Posterior cingulate gyrus (tissue), 11 donors: Measurements from ENCODE around the gene SPAG8.

Experiments
- DNase-seq, 10 donors: peaks; one replicate each; pipeline versions ENCODE4 v3.0.0 to v3.0.0-alpha.2; 2020 to 2021; ENCODE audit warnings: mixed read lengths in 3 of 10
- intact Hi-C: fragments of 100-400 bp; cut with DNase I; formaldehyde crosslinking; loops from one replicate; pipeline ENCODE4 v1.15.1; 2023

SPAG8 gene

DNA sequence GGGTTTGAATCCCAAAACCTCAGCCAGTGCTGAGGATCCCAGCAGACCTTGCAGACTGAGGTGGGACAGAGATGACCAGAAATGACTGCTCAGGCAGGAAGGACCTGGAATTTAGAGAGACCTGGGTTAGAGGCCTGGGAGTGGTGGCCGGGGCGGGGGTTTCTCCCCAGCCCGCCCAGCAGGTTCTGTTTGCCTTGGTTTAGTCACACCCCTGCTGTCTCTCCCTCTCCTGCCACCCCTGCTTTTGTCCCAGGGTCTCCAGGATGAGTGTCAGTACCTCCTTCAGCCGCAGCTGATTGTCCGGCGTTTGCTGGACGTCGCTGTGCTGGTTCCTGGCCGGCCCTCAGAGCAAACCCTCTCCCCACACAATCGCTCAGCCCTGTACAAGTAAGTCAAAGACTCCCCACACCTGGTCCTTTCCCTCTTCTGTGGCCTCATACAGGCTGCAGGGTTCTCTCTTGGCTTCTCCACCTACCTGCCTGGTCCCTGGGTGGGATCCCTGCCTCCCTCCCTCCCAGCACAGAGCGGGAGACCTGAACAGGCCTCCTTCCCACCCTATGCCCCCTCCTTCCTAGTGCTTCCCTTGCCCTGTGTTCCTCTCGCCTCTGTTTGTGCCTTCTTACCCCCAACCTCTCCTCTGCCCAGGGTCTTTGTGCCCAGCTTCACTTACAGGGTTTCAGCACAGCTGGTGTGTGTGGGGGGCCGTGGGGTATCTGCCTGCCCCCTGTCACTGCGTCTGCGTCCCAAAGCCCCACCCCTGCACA is 29.0 kb upstream of the SPAG8 start:
- DNase-seq: no peak
- intact Hi-C loops: no loop called here

DNA sequence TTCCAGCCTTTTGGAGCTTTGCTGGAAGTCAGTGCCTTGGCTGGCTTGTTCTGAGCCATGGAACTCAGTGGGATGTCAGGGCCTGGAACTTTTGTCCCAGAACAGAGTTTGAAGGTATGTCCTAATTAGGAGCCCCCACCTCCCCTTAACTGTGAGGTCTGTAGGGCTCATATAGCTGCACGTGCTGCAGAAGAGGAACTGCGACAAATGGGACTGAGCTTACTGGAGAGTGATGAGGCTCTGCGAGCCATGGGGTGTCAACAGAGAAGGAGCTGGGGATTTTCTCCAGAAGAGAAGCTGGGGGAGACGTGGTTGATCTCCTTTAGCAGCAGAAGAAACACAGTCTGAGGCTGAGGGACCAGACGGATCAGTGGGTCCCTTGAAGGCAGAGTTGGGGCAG is 27.9 kb upstream of the SPAG8 start:
- DNase-seq: no peak
- intact Hi-C loops: no loop called here

DNA sequence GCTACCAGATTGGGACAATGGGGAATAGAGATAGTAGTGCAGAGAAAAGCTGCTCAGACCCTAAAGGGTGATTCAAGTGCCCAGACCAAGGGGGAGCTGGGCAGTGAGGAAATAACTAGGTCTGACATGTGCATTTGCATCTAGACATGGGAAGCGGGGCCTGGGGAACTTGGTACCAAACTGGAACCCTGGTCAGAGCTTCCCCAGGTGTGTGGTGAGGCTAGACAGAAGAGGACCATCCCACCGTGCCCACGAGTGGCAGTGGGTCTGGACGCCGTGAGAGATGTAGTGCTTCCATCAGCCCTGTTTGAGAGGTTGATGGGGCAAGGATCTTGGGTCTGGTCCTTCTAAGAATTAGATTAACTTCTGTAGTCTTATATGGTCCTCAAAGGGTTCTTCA is 24.5 kb upstream of the SPAG8 start:
- intact Hi-C loops: no loop called here
- DNase-seq: no peak

DNA sequence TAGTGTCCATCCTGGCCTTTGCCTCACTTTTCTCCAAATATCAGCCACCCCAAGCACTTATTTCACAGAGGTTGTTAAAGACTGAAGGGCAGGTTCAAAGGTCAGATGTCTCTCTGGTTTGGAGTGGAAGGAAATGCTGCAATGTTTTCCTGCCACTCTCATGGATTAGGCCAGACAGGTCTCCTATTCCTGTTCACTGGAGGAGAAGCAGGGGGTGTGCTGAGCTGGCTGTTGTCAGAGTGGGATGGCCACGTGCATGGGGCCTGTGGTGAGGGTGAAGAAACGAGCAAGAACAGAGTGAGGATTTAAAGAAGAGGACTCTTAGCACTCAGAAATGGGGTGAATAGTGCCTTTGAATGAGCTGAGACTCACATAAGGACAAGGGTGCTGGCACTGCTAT is 23.7 kb upstream of the SPAG8 start:
- intact Hi-C loops: no loop called here
- no peak for DNase-seq

DNA sequence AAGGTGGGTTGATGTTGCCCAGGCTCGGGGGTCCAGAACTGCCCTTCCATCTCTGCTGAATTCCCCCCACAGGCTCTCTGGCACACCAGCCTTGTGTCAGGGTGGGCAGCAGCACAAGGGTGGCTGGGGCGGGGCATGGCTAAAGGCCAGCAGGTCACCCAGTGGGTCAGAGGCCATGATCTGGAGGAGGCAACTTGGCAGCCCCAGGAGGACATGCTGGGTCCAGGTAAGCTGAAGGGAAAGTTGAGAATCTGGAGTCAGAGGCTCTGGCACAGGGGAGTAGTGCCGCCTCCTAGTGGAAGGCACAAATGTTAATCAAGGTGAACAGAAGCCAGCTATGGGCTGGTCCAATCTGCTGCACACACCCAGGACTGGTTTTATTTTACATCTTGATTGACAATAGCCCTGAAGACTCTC is 23.2 kb upstream of the SPAG8 start:
- no peak for DNase-seq
- intact Hi-C loops: no loop called here

DNA sequence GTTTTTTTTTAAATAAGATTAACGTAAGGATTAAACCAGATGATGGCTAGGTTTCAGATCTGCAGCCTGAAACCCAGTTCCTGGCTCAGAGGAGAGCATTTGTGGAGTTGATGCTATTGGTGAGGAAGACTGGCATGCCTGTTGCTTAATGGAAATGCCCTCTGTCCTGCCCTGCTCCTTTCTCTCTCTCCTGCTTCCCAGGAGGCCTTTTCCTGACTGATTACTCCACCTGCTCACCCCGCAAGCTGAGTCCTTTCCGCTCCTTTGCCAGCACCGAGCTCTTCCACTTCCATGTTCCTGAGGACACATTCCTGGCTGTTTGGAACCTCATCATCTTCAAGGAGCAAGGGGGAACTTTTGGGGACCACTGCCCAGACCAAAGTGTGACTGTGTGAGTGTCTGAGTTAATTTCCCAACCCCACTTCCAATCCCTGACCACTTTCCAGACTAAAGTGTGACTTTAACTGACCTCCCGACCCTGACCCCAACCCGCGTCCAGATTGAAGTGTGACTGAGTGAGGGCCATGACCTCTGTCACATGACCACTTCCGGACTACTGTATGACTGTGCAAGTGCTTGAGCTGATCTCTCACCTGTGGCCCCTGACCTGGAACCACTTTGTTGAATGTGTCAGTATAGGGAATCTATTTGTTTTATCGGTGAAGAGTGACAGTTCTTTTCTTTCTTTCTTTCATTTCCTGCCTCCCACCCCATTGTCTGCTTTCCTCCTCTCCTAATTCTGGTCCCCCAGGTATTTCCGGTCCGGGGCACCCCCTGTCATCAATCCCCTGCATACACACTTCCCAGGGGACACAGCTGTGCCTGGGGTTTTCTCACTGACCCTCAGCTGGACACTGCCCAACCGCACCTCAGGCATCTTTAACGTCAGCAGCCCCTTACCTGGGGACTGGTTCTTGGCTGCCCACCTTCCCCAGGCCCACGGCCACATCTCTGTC is 22.5 kb upstream of the SPAG8 start:
- DNase-seq: no peak
- intact Hi-C loops: no loop called here

DNA sequence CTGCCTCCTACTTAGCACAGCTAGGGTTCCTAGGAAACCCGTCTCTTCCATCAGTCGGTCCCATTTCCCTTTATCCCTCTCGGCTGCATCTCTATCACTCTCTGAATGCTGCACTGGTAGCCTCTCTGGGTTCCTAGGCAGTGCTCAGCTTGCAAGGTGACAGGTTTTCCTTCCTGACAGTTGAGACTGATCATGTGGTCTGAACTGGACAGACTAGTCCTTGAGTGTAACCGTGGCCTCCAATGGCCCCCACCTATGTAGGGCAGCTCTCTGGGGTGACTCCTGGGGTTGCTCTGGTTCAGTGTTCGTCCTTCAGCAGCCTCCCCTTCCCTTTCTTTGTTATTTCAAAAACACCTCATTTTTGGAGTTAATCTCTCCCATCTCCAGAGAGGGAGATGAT is 20.8 kb upstream of the SPAG8 start:
- intact Hi-C loops: no loop called here

DNA sequence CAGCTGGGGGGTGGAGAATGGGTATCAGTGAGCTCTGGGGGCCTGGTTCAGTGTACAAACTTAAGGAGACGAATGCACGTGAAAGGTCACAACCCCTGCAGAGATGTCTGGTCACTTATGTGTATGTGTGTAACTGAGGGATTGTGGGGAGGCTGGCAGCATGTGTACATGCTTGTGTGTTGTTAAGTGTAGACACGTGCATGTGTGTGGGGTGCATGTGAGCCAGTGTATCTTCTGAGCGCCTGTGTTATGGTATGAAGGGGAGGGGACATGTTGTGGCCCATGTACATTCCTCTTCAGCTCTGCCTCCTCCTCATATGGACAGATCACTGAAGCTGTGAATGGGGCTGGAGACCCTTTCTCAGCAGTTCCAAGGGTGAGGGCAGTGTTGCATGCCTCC is 19.0 kb upstream of the SPAG8 start:
- DNase-seq: no peak
- intact Hi-C loops: no loop called here

More for the DNA sequence above, 20.8 kb upstream of the SPAG8 start:
- DNase-seq: no peak

DNA sequence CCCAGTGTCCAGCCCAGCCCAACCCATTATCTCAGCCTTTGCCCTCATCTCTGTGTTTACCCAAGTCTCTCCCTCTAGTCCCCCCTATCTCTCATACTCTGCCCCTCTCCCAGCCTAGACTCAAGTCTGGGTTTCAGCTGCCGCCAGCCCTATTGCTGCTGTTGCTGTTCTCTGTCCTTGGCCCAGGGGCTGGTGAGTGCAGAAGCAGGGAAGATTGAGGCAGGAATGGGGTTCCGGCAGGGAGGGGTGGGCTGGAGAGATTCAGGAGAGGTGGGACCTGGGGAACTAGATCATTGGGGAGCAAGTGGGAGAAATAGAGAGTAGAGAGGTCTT is 17.7 kb upstream of the SPAG8 start:
- DNase-seq: no peak
- intact Hi-C loops: loop anchor here (5.0 kb wide), 2 partner anchors 37 to 97 kb away; partner anchors contain the start of genes CREB3, NPR2 and TLN1

DNA sequence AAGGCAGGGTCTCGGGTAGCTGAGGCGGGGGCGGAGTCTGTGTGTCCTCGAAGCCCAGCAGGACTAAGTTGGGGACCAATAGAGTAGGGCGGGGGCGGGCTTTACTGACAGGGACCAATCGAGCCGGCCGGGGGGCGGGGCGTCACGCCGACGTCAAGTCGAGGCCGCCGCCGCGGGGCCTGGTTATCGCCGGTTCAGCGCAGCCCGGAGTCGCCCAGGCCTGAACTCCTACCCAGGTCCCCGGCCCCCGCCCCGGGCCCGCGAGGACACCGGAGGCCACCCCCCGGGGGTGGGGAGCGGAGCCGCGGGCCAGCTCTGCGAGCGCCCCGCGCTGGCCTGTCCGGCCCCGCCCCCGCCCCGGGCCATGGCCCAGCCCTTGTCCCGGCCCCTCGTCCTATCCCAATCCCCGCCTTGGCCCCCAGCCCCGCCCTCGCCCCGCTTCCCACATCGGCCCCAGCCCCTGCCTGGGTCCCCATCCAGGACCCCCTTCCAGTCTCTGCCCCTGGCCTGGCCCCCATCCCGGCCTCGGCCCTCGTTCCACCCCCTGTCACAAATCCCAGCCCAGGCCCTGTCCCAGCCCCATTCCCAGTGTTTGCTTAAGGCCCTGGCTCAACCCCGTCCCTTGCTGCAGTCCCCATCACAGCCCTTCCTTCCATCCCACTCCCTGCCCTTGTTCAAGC is 17.2 kb upstream of the SPAG8 start, which contains the start of gene TMEM8B:
Gene TMEM8B (plus strand): TSS at position 145 of the 680 bp plus-strand sequence. CDS start 220 bp downstream, at position 365.
- DNase-seq: peak; percentile 91 to 99 (median 96)
- intact Hi-C loops: loop anchor here (5.0 kb wide), 2 partner anchors 37 to 97 kb away; partner anchors contain the start of genes CREB3, NPR2 and TLN1

DNA sequence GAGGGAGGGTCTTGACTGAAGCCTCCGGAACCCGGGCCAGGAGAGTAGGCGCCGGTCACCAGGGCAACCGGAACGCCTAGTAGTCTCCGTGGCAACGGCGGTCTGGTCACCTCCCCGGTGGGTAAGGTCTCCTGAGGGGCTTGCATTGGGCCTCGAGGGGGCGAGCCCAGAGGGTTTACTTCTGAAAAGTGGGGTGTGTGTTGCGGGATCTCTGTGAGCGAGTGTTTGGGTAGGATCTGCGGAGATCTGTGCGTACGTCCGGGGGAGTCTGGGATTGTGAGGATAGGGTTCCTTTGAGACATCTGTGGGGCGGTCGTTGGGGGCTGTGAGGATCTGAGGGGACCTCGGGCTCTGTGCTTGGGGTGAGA is 16.6 kb upstream of the SPAG8 start, which contains the start of gene FAM221B:
Gene FAM221B (minus strand): TSS at position 17 of the 368 bp plus-strand sequence. CDS start 2,571 bp downstream, outside the sequence.
- peak in 1 of 10 donors; percentile 73 for DNase-seq
- intact Hi-C loops: loop anchor here (5.0 kb wide), 2 partner anchors 36 to 96 kb away; partner anchors contain the start of genes CREB3, NPR2 and TLN1

DNA sequence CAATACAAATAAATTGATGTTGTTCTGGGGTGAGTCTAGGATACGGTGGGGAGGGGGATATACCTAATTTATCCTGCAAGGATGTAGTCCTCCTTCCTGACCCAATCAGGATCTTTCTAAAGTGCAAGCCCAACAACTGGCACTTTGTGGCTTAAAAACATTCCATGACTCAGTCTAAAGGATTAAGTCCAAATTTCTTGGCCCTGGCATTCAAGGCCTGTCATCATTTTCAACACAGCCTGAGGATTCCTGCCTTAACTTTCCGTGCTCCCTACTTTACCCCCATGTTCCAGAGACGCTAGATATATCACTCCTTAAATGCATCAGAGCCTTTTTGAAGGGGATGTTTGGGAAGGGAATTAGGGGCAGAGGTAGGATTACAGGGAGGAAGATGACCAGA is 15.4 kb upstream of the SPAG8 start:
- no peak for DNase-seq
- intact Hi-C loops: loop anchor here (2.0 to 5.0 kb wide), 3 partner anchors 35 to 95 kb away; partner anchors contain the start of genes CREB3, NPR2 and TLN1

DNA sequence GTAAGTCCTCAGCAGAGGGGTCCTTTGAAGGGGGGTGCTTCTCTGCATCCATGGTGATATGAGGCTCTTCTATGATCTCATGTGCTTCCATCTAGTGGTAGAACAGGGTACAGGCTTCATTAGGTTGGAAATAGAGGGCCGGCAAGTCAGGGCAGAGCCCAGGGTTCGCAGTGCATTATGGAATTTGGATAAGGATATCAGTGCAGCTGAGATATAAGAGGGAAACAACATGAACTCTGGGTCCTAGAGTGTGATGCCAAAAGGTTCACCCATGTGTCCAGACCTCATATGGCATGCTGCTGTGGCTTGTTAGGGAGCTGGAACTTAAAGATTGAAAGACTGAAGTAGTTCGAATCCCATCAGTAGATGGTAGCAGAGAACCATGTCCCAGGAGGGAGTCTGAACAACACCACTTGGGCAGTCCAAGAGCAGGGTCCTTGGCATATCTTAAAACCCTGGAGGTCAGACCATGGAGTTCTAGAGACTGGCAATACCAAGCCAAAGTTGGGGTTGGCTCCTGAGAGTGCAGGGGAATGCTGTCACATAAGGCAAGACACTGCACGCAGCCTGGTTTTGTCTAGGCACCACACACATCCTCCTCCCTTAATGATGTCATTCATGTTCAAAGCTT is 14.1 kb upstream of the SPAG8 start:
- intact Hi-C loops: loop anchor here (2.0 to 5.0 kb wide), 3 partner anchors 34 to 94 kb away; partner anchors contain the start of genes CREB3, NPR2 and TLN1
- DNase-seq: no peak

DNA sequence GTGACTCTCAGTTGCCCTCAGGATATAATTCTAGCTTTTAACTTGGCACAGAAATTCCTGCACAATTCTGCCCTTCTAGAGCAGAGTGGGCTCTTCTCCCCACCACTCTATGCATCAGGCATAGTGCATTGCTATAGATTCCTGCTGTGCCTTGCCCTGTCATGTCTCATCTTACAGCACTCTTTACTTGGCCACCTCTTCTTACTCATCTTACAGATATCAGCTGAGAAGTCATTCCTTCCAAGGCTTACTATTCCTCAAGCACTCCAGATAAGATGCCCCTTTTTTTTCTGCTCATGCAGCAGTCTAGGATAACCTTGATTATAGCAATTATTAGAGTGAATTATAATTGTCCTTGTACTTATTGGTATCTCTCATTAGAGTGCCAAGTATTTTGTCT is 10.9 kb upstream of the SPAG8 start:
- intact Hi-C loops: no loop called here
- no peak for DNase-seq

DNA sequence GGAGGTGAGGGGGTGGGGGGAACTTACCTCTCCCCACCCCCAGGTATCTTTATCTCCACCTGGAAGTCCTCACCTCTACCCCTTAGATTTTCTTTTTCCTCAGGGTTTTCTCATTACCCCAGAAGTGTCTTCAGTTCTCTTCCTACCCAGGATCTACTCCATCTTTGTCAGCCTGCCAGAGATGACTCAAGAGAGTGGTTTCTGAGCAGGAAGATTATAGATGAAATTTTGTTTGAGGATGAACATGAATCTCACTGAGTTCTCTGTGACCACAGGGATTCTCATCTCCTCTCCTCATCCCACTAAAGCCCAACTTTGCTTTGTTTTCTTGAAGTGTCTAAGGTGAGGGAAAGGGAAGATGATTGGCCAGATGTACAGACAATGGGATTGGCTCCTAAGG is 8.0 kb upstream of the SPAG8 start:
- no peak for DNase-seq
- intact Hi-C loops: no loop called here

DNA sequence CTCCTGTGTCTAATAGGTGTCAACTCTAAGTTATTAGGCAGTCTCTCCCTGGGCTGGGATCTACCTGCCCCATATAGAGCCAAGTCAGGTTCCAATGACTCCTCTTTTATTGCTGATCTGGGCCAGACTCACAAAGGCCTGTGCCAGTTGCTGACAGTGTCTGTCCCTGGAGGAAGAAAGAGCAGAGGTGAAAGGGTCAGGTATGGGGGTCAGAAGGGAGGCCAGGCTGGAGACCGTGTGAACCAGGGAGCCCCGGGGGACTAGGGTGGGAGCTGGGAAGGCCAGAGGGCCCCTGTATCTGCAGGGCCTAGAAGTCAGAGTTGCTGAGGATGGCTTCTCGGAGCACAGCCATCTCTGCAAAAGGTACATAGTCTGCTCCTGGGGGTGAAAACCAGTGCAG is 6.3 kb upstream of the SPAG8 start:
- intact Hi-C loops: no loop called here

DNA sequence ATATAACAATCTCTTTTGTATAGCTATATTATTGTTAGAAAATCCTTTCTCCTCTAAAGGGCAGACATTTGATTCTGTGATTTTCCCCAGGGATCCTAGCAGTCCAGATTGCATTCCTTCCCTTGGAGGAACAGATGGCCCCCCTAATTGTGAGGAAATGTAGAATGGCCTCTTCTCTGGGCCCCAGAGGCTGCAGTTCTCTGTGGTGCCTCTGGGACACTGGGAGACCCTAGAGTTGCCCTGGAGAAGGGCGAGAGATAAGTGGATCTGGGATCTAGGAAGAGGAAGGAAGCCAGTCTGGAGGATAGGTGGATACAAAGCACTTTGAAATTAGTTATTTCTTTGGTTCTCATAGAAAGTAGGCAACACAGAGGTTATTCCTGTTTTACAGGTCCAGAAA is 4.6 kb upstream of the SPAG8 start:
- DNase-seq: no peak
- intact Hi-C loops: no loop called here

More for the DNA sequence above, 6.3 kb upstream of the SPAG8 start:
- DNase-seq: no peak

DNA sequence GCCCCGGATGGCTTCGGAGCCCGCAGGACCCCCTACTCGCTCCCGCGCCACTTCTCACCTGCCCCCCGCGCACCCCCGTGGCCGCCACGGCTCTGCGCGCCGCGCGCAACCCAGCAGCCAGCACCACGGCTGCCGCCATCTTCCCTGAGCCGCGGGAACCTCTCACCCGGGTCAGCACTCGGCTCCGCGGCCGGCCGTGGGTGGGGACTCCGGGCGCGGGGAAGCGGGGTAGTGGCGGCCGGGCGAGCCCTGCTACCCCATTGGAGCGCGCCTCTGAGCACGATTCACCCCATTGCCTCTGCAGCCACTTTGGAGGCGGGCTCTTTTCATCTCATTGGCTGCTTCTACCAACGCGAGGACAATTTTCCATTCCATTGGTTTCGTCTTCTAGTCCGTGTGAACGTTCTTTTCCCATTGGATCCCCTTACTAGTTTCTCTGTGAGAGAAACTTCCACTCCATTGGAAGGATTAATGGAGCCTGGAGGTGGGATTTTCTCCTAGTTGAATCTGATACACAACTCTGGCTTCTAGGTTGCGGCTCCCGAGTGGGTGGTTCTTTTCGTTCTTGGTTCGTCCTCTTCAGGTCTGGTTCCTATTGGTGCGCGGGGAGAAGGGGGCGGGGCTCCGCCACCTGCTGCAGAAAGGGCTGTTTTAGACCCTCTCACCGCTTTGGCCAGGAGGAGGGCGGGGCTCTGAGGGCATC is 2.9 kb upstream of the SPAG8 start, which contains the start of gene HINT2:
Gene HINT2 (minus strand): TSS at position 202 of the 703 bp plus-strand sequence. CDS start 63 bp downstream, at position 139.
- intact Hi-C loops: loop anchor here (5.0 kb wide), 1 partner anchor 158 kb away; the partner anchor contains the start of genes CCDC107 and RMRP
- peak; percentile 91 to 99 (median 95) for DNase-seq
